HG03039 (cell line): ENCODE data around the gene STARD5.

Experiments used
- ATAC-seq: cut with Tn5 transposase; IDR thresholded peaks from one replicate; pipeline ENCODE4 v1.9.1; 2021; ENCODE audit warnings: mild to moderate bottlenecking, moderate library complexity; ENCODE audit not compliant: unreplicated experiment

The STARD5 gene

DNA sequence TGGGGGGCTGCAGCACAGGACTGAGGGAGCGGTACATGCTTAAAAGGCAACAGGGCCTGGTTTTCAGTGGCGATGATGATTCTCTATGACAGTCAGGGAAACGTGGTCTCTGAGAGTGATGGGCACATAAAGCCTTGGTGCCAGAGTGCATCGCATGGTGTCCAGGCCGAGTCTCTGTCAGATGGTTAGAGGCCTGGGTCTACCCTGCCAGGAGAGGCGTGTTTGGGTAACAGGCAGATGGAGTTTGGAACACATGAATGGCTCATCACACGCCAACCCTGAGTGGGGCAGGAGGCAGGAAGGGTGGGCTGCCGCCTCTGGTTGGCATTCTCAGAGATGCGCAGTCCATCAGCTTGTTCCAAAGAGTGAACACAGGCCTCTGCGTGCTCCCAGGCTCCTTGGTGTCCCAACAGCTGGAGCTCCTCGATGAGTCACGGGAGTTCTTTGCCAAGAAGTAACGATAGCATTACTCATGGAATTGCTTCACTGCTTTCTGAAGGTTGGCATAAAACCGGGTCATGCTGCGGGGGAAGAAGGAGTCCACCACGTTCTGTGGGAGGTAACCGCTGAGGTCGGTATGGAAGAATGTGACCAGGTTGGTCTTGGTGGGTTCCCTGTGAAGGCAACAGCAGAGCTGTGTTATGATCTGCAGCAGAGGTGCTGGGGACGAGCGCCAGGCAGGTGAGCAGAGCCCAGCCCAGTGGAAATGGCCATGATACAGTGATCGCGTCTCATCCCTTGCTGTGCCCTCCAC is 11.0 kb downstream of the STARD5 start:
- ATAC-seq, result no peak

DNA sequence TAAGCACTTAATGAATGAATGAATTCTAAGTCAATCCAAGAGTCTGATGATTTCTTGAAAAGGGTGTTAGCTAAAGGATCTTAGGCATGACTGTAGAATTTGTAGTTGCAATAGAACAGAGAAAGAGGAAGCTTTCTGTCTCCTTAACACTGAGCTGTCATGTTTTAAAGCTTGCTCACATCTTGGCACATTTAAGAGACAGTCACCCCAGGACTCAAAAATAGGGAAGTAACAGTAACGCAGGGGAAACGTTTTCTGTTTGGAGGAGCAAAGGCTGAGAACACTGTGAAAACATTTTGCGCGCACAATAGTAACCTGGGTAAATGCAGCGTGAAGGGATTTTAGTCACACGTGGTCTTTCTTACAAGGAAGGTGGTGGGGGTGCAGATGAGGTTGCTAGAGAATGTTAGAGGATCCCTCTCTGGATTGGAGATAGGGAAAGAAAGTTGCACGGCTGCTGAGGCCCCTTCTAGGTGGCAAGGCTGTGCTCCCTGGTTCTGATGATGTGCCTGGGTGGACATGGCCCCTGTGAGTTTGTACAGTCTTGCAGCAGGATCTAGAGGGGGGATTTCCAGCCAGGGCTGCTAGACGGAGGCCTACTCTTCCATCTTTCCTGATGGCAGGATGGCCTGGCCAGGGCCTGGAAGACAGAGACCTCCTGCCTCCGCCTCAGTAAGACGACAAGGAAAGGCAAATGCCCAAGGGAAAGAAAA is 12.0 kb downstream of the STARD5 start:
- no peak for ATAC-seq

DNA sequence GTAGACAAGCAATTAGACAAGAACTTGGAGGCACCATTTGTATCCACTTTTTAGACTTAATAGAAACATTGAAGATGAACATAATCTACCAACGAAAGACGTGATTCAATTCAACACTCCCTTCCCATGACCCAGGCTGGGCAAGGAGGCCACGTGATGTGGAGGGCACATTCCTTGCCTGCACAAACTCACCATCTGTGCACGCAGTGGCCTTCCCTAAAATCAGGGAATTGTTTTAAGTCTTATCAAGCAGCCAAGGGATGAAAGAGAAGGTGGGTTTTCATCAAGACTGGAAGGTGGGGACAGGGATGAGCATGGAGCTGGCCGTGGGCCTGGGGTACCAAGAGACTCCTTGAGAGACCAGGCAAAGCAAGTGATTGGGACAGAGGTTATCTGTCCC is 13.5 kb downstream of the STARD5 start:
- ATAC-seq, result no peak

DNA sequence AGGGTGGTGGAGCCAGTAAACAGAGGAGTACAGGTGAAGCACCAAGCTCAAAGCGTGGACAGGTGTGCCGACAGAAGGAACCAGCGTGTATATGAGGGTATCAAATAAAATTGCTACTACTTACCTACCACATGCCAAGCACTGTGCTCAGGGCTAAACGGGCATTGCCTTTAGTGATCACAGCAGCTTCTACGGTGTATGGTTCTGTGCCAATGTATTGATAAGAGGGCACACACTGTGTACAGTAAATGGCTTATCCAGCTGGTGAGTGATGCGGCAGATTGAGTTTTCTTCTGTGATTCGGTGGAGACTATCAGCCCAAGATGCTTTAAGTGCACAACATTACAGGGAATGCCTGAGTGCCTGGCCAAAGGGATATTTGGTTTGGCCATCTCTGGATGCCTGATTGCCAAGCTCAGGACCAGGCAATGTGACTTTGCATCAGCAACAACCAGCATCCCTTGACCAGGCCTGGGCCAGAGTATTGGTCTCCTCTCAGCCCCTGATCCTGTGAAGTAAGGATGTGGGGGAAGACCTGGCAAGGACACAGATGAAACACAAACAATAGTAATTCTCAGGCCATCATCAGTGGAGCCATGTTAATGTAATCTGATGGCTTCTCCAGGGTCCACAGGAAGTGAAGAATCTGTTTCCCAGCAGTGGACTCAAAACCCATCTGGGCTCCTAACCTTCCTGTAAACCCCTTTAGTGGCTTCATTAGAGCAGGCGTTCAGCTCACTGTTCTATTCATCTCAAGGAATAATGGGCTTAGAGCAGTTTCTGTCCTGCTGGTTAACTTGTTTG is 14.1 kb downstream of the STARD5 start:
- no peak for ATAC-seq

DNA sequence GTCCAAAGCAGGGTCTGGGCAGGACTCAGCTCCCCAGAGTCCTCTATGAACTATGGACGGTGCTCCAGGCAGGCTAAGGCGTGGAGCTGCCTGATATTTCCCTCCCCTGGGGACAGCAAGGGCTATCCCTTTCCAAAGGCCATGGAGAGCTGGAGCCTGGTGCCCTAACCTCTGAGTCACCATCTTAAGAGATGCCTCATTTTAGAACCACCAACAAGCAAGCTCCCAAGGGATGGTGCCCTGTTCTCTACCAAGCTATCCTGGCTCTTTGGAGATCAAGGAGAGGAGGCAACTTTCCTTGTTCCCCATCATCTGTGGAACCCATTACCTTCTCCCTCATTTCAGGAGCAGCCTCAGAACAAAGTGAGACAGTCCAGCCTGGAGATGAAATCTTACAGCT is 15.7 kb downstream of the STARD5 start:
- ATAC-seq, result no peak

DNA sequence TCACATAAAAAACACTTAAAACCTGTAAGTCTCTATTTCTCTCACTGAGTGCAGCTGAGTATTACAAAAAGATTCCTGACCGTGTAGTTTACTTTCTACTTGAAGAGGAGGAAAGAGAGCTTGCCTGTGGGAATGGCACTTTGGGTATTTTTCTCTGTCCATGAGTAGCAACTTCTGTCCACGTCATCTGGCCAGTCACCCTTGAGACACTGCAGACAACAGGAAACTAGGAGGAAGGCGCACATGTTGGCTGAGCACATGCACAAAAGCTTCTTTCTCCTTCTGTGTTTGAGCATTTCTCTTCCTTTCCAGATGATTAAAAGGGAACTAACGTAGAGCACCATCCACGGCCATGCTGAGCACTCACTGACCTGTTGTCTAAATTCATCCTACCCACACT is 19.7 kb downstream of the STARD5 start:
- no peak for ATAC-seq

DNA sequence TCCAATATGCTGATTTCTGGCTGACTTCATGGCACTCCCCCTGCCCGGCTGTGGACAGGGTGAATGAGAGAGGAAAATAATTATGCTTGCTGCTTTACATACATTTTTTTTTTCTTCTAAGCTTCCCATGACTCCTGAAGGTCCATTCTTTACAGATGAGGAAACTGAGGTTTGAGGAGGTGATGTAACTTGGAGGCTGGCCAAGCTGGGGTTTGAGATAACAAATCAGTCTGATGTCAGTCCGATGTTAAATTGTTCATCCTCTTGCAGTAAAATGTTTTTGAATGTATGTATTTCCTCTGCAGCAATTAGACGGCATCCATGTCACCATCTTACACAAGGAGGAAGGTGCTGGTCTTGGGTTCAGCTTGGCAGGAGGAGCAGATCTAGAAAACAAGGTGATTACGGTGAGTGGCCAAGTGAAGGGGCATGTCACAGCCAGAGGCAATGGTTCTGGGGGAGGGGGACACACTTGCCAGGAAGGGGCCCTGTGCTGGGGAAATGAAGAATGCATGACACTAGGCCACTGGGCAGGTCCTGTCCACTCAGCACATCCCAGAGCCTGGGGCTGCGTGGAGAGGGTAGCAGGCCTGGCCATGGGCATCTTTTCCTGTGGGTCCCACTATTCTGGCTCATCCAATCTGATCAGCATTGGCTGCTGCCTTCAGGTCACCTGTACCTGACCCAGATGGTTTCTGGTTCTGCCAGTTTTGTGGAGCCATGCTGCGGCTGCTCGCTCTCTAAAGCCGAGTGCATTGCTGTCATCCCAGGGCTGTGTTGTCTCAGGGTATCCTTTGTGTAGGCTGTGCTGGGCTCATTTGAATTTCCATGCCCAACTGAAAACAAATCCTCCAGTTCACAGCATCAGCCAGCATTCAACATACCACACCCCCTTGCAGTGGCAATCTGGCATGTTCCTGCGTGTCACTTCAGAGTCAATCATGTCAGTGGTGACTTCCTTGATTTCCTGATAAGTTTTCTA is 20.4 kb downstream of the STARD5 start:
- ATAC-seq, result no peak

DNA sequence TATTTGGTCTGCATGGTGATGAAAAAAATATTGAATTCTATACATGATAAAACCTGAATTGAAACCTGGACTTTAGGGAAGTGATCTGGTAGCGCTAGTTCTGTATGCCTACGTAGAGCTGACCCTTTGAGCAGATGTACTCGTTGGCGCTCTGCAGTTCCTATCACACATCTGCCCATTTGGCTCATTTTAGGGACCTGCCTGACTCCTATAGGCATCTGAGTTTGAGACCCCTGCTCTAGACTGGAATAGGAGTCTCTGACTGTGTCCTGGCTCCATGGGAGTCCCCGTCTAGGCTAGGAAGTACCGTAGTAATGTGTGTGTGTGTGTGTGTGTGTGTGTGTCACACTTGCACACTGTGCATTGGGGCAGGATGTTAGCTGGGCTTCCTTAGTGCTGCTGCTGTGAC is 21.2 kb downstream of the STARD5 start:
- no peak for ATAC-seq

DNA sequence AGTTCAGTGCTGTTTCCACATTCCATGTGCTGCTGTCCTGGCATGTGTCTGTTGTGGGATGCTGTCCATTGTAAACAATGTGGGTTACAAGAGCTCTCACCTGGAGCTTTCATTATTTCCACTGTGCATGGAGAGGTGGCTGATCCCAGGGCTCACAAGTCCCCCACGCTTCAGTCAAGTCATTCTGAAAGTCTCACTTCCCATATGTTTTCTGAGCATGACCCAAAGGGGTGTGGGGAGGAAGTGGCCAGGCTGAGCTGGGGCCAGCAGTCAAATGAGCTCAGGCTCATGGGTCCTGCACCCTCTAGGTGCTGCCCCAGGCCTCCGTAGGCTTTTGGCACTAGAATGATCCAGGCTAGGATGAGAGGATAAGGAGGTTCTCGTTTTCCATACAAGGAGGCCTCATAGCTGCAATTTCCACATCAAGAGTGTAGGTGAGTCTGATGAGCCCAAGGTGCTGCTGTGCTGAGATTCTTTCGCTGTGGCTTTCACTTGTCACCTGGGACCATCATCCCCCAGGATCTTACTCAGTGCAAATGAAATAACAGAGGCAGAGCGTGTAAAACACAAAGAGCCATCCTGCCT is 22.0 kb downstream of the STARD5 start:
- peak; percentile 63 for ATAC-seq

DNA sequence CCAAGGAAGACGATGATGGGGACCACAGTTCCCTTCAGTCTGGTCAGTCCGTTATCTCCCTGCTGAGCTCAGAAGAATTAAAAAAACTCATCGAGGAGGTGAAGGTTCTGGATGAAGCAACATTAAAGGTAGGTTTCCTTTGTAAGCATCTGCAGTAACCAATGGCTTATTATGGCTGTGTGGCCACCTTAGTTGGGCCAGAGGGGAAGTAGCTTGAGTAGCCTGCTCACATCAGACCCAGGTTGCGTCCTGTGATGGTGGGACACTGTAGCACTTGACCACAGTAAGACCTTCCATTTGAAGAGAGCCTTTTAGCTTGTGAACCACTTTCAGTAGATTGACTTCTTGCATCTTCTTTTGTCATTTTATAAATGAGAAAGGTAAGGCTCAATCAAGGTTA is 22.6 kb downstream of the STARD5 start:
- no peak for ATAC-seq

DNA sequence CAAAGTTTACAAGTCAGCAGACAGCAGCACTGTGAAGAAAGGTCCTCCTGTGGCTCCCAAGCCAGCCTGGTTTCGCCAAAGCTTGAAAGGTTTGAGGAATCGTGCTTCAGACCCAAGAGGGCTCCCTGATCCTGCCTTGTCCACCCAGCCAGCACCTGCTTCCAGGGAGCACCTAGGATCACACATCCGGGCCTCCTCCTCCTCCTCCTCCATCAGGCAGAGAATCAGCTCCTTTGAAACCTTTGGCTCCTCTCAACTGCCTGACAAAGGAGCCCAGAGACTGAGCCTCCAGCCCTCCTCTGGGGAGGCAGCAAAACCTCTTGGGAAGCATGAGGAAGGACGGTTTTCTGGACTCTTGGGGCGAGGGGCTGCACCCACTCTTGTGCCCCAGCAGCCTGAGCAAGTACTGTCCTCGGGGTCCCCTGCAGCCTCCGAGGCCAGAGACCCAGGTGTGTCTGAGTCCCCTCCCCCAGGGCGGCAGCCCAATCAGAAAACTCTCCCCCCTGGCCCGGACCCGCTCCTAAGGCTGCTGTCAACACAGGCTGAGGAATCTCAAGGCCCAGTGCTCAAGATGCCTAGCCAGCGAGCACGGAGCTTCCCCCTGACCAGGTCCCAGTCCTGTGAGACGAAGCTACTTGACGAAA is 24.2 kb downstream of the STARD5 start:
- ATAC-seq, result no peak

DNA sequence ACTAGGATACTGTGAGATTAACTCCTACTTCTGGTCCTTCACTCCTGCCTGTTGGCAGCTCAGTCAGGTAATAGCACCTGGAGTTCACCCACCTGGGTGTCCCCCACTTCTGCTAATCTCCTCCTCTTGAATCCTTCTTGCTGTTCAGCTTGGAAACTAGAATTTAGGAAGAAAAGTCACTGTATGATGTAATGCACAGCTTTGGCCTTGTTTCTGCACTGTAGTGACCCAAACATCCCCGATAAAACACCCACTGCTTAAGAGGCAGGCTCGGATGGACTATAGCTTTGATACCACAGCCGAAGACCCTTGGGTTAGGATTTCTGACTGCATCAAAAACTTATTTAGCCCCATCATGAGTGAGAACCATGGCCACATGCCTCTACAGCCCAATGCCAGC is 24.8 kb downstream of the STARD5 start:
- no peak for ATAC-seq

DNA sequence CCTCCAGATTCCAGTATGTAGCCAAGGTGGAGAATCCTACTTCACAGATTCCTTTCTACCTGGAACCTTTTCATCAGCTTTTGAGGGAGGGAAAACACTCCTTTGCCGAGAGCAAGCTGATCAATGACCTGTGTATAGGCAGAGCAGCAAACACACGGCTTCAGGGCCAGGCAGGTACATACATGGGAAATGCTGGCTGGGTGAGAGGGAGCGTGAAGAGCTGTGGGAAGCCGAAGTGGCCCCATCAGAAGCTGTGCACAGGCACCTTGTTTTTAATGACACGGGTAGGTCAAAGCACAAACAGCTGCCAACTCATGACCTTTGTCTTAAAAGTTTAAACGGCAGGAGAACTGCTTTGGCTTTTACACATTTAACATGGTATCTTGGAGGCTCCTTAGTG is 25.3 kb downstream of the STARD5 start:
- no peak for ATAC-seq

DNA sequence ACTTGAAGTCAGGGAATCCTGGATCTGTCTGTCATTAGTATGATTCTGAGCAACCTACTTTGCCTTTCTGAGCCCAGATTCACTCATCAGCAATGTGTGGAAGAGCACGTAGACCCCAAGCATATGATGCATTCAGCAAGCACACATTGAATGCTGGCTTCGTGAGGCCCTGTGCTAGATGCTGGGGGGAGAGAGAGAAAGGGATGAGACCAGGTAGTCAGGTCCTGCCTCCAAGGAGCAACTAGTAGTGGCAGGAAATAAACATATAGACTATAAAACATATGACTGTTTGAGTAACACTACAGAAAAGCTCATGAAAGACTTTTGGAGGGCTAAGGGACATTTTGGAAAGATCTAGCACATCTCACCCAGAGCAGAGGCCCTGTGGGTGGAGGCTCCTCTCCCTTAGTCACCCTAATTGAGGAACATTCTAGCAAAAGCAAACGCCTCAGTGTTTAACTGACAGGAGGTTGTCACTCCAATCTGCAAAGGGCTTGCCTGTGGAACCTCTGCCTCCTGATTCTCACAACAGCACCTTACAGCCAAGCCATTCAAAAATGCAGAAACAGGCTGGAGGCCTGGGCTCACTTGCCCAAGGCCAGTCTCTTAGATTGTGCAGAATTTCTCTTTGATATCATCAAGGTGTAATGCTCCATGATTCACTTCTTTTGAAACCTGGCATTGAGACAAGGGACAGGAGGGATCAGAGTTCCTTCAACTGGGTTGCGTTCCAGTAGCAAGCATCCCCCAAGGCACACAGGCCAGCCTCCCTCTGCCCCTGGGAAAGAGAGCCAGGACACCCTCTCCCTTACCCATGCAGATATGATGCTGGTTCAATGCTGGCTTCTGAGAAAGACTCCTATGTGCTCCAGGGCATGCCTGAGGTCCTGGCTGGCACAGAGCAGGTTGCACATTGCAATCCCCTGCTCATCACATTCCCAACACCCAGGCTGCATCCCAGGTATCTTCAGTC is 26.1 kb downstream of the STARD5 start:
- ATAC-seq, result no peak

DNA sequence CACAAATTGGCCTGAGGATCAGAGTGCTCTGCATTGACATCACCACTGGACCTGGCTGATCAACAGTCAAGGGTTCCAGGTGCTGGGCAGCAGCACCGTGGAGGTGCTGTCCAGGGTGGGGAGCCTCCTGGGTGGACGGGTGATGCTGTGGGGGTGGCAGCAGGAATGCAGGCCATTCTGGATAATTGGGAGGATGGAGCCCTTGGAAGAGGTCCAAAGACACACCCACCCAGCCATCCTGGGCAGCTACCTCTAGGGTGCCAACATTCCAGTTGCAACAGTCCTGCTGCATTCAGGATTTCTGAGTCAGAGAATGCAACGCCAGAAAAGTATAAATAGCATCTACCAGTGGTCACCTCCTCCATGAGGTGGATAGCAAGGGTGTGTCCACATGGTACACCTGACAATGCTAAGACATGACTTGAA is 26.8 kb downstream of the STARD5 start:
- ATAC-seq, result no peak

DNA sequence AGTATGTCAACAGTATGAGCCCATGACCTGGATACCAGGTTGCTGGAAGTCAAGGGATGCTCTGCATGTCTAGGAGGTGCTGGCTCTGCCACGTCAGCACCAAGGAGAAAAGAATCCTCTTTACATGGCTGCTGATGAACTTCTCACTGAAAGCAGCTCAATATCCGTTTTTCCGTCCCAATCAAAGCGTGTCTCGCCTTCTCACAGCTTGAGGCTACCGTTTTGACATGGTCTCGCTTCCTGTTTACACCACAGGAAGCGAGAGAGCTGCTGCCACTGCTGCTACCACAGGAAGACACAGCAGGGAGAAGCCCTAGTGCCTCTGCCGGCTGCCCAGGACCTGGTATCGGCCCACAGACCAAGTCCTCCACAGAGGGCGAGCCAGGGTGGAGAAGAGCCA is 27.3 kb downstream of the STARD5 start:
- peak; percentile 40 for ATAC-seq

DNA sequence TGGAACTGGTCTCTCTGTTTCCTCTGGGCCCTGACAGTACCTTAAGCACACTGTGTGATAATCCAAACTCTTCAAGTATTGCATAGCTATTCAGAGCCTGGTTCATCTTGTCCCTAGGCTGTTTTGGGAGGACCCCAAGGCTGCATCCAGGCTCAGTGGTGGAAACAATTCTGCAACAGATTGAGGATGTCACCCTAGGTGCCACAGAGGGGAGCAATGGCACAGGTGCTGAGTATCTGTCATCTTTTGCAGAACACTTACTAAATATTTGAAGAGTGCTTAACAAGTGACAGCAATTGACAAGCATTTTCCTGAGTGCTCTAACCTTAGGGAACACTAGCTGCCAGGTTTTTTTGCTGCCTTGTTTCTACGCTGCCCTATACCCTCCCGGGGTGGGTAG is 27.8 kb downstream of the STARD5 start:
- ATAC-seq, result no peak

DNA sequence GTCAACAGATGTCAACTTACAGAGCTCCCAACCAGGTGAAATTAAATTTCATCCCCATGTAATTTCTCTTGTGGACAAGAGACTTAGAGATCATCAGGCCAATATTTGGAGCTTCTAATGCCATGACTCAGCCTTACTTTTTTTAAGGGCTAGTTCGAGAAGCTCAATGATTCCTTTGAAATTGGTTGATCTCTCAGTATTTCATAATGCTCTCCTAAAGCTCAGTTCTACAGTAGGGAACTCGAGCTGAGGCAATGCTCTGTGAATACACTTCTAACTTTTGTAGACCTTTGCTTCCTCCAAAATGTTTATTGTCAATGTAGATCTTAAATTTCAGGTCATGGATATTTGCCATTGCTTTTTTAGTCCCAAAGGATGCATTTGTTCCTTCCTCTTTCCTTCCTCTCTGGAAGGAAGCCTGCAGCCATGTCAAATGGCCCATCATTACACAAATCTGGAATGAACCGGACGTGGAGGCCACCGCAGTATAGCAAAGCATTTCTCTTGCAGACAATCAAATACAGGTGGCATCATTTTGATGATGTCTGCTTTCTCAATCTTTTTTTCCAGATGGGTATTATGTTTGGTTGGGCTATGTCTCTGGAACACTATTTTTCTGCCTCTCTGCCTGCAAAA is 28.3 kb downstream of the STARD5 start:
- ATAC-seq, result no peak
